ENCODE data around the gene FMNL2. TPM values are rescaled to one million over a fixed set of nuclear protein-coding genes. Genes with fewer than 3 reads are reported as not detected.

The FMNL2 gene
- total and polyA plus RNA-seq, 4 donors = 1.5 to 9.3 (median 5.1) TPM

GRCh38 chr2:152694161-152694661 is 359.2 kb downstream of the FMNL2 start:
- H3K9ac ChIP-seq (ENCODE audit: low read depth in 1 of 2, low read length in 2 of 2) = peak overlapping the region; percentile 16 to 62
- H3K9me3 ChIP-seq (ENCODE audit: control insufficient read depth in 4 of 4, low read length in 3 of 4) = no peaks in the 10 kb centered on the region
- no peak for DNase-seq (ENCODE audit: low spot score)
- no peaks in the 10 kb centered on the region for H3K27me3 ChIP-seq (ENCODE audit: control insufficient read depth in 4 of 4, insufficient read depth in 4 of 4, low read length in 3 of 4)
- H3K4me3 ChIP-seq (ENCODE audit: low read depth in 1 of 3, low read length in 3 of 3) = peak overlapping the region; percentile 35 to 53 (median 40)
- H3K4me1 ChIP-seq (ENCODE audit: control insufficient read depth in 4 of 4, insufficient read depth in 4 of 4, low read length in 3 of 4) = peaks cover 0 to 6% (median 0%) of the 10 kb centered on the region in 4 donors
- TF ChIP-seq GABPA (IDR thresholded peaks at IDR 0.05 in 1 of 2, conservative IDR thresholded peaks at IDR 0.05 in 1 of 2) = no peak
- 47% methylated on average over 8 of the region's 8 CpGs for WGBS
- H3K27ac ChIP-seq (ENCODE audit: low read depth in 1 of 2, low read length in 2 of 2) = peak overlapping the region; percentile 39 to 60
- H3K36me3 ChIP-seq (ENCODE audit: control insufficient read depth in 4 of 4, insufficient read depth in 3 of 4, low read depth in 1 of 4, low read length in 3 of 4) = peaks cover 2 to 15% (median 4%) of the 10 kb centered on the region in 4 donors

GRCh38 chr2:152695763-152696162 is 360.8 kb downstream of the FMNL2 start:
- no peaks in the 10 kb centered on the region for H3K27me3 ChIP-seq (ENCODE audit: control insufficient read depth in 4 of 4, insufficient read depth in 4 of 4, low read length in 3 of 4)
- H3K9me3 ChIP-seq (ENCODE audit: control insufficient read depth in 4 of 4, low read length in 3 of 4) = no peaks in the 10 kb centered on the region
- no peak overlapping the region for H3K4me3 ChIP-seq (ENCODE audit: low read depth in 1 of 3, low read length in 3 of 3)
- no peak for DNase-seq (ENCODE audit: low spot score)
- no peak overlapping the region for H3K9ac ChIP-seq (ENCODE audit: low read depth in 1 of 2, low read length in 2 of 2)
- no peak overlapping the region for H3K27ac ChIP-seq (ENCODE audit: low read depth in 1 of 2, low read length in 2 of 2)
- peaks cover 0 to 6% (median 0%) of the 10 kb centered on the region in 4 donors for H3K4me1 ChIP-seq (ENCODE audit: control insufficient read depth in 4 of 4, insufficient read depth in 4 of 4, low read length in 3 of 4)
- WGBS = 97% methylated on average over 3 of the region's 3 CpGs
- no peak for TF ChIP-seq TAF1 (conservative IDR thresholded peaks at IDR 0.05)
- no peak for TF ChIP-seq REST (IDR thresholded peaks at IDR 0.05)
- TF ChIP-seq FOXA2 (IDR thresholded peaks at IDR 0.05) = no peak
- no peak for TF ChIP-seq ATF3 (IDR thresholded peaks at IDR 0.05)
- TF ChIP-seq HNF4G (IDR thresholded peaks at IDR 0.05) = no peak
- no peak for TF ChIP-seq FOXA1 (IDR thresholded peaks at IDR 0.05)
- TF ChIP-seq GABPA (IDR thresholded peaks at IDR 0.05 in 1 of 2, conservative IDR thresholded peaks at IDR 0.05 in 1 of 2) = no peak
- TF ChIP-seq MAX (IDR thresholded peaks at IDR 0.05) = no peak
- no peak for TF ChIP-seq NR2F2 (IDR thresholded peaks at IDR 0.05)
- no peak for TF ChIP-seq EGR1 (IDR thresholded peaks at IDR 0.05; ENCODE audit: low read depth in 2 of 2)
- TF ChIP-seq SP1 (IDR thresholded peaks at IDR 0.05) = no peak
- TF ChIP-seq CTCF (IDR thresholded peaks at IDR 0.05; ENCODE audit: low read depth, low read length, missing input control) = no peak
- TF ChIP-seq ZBTB33 (IDR thresholded peaks at IDR 0.05) = no peak
- TF ChIP-seq HNF4A (conservative IDR thresholded peaks at IDR 0.05) = no peak
- TF ChIP-seq RXRA (IDR thresholded peaks at IDR 0.05) = no peak
- TF ChIP-seq YY1 (IDR thresholded peaks at IDR 0.05) = no peak
- TF ChIP-seq RAD21 (IDR thresholded peaks at IDR 0.05) = no peak
- TF ChIP-seq JUND (IDR thresholded peaks at IDR 0.05) = no peak
- H3K36me3 ChIP-seq (ENCODE audit: control insufficient read depth in 4 of 4, insufficient read depth in 3 of 4, low read depth in 1 of 4, low read length in 3 of 4) = peaks cover 2 to 12% (median 4%) of the 10 kb centered on the region in 4 donors
